Transverse colon (tissue), 4 donors: ENCODE results near the gene THSD4. TPM values are rescaled to one million over a fixed set of nuclear protein-coding genes. Genes with fewer than 3 reads are reported as not detected.

Experiments
- DNase-seq: peaks from one replicate; pipeline ENCODE4 v3.0.0-alpha.2; 2019
- H3K27ac ChIP-seq, 4 donors: fragments of 200-600 bp; sonication (generic); 2 replicates each; pipeline ENCODE4 v1.5.1; 2016 to 2018; ENCODE audit warnings: inconsistent platforms in 4 of 4
- H3K27me3 ChIP-seq: fragments of 200-600 bp; sonication (generic); 2 replicates; pipeline ENCODE4 v1.5.1; 2017; ENCODE audit warnings: inconsistent platforms
- H3K36me3 ChIP-seq, 4 donors: fragments of 200-600 bp; sonication (generic); 2 replicates each; pipeline ENCODE4 v1.5.1; 2017 to 2019; ENCODE audit warnings: inconsistent platforms in 4 of 4
- H3K4me1 ChIP-seq, 4 donors: fragments of 200-600 bp; sonication (generic); 2 replicates each; pipeline ENCODE4 v1.5.1; 2017 to 2020; ENCODE audit warnings: inconsistent platforms in 4 of 4
- H3K4me3 ChIP-seq, 4 donors: fragments of 200-600 bp; sonication (generic); 1 replicate in 1 of 4; 2 replicates in 3 of 4; pipeline versions ENCODE4 v1.5.1 to v1.6.1; 2017 to 2019; ENCODE audit warnings: inconsistent platforms in 4 of 4
- H3K9me3 ChIP-seq, 2 donors: fragments of 200-600 bp; sonication (generic); 2 replicates each; pipeline ENCODE4 v1.5.1; 2017 to 2019; ENCODE audit warnings: inconsistent platforms in 2 of 2
- EP300 ChIP-seq: sonication (generic); formaldehyde crosslinking; IDR thresholded peaks from one replicate; pipeline ENCODE4 v1.6.1; 2017; ENCODE audit warnings: antibody characterized with exemption, low read depth
- POLR2A ChIP-seq: fragments of 450-650 bp; IDR thresholded peaks from one replicate; pipeline ENCODE4 v1.6.1; 2016; ENCODE audit warnings: antibody characterized with exemption, mild to moderate bottlenecking, moderate library complexity
- POLR2AphosphoS5 ChIP-seq, 3 donors: sonication (generic); formaldehyde crosslinking; IDR thresholded peaks; one replicate each; pipeline ENCODE4 v1.6.1; 2016; ENCODE audit warnings: antibody characterized with exemption in 3 of 3
- WGBS, 2 donors: methylation state at CpG; one replicate each; pipeline ENCODE4 v1.1.5; 2018; ENCODE audit warnings: low coverage in 1 of 2; 5-methylcytosine and 5-hydroxymethylcytosine counted together
- in situ Hi-C, 4 donors: fragments of 200-750 bp; cut with MboI; loops; one replicate each; pipeline versions ENCODE4 v1.15.0 to v1.15.1; 2017; ENCODE audit warnings: low sequenced_read_pairs in 3 of 4, low pct_ligation_motif_present in 1 of 4, low pct_unique_long_range_greater_than_20kb in 1 of 4
- intact Hi-C: fragments of 100-400 bp; cut with DNase I; formaldehyde crosslinking; loops from one replicate; pipeline ENCODE4 v1.15.1; 2023; ENCODE audit warnings: low total_unique reads
- total RNA-seq, 4 donors: library from RNA; depleted of rRNA; stranded (reverse); fragments of >200 nt; gene quantifications; one replicate each; pipeline ENCODE4 v1.1.0, GENCODE V29; 2016
- TF ChIP-seq, protein P1 (sequence below), 5 experiments: fragments of 200-600 bp in 3 of 5; fragments of 450-650 bp in 2 of 5; sonication (generic) in 3 of 5; IDR thresholded peaks; 1 replicate in 2 of 5; 2 replicates in 3 of 5; pipeline ENCODE4 v1.5.1; 2016 to 2017; ENCODE audit warnings: antibody characterized with exemption in 5 of 5, inconsistent platforms in 3 of 5, mild to moderate bottlenecking in 2 of 5, moderate library complexity in 1 of 5

Gene THSD4
- total RNA-seq, 4 donors from 2014 or later = 13.3 to 57.2 (median 47.4) TPM

DNA sequence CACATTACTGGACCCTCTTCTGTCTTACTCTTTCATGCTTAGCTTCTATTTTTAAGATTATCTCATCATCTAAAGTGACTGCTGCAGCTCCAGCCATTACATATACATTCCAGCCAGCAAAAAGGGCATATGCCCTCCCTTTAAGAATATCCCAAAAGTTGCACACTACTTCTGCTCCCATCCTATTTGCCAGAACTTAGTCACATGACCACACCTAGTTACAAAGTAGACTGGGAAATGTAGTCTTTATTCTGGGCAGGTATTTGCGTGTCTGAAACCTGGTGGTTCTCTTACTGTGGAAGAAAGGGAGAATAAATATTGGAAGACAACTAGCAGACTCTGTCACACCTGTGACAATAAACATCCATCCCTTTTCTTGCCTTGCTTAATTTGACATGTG is 353.4 kb downstream of the THSD4 start:
- peaks cover 0 to 5% (median 0%) of the 10 kb centered on the region in 4 donors for H3K4me1 ChIP-seq
- no peak overlapping the region for H3K27ac ChIP-seq
- intact Hi-C loops = no loop called here
- 91% methylated on average over 1 of the region's 1 CpG; no CpG with 5 or more reads in 1 of the 2 donors for WGBS, 2 donors
- no peaks in the 10 kb centered on the region for H3K36me3 ChIP-seq
- TF ChIP-seq EP300 (no peak), POLR2AphosphoS5 (IDR thresholded peaks at IDR 0.05) (no peak), POLR2A (no peak)
- TF ChIP-seq, protein P1, sequence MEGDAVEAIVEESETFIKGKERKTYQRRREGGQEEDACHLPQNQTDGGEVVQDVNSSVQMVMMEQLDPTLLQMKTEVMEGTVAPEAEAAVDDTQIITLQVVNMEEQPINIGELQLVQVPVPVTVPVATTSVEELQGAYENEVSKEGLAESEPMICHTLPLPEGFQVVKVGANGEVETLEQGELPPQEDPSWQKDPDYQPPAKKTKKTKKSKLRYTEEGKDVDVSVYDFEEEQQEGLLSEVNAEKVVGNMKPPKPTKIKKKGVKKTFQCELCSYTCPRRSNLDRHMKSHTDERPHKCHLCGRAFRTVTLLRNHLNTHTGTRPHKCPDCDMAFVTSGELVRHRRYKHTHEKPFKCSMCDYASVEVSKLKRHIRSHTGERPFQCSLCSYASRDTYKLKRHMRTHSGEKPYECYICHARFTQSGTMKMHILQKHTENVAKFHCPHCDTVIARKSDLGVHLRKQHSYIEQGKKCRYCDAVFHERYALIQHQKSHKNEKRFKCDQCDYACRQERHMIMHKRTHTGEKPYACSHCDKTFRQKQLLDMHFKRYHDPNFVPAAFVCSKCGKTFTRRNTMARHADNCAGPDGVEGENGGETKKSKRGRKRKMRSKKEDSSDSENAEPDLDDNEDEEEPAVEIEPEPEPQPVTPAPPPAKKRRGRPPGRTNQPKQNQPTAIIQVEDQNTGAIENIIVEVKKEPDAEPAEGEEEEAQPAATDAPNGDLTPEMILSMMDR (IDR thresholded peaks at IDR 0.05) = no peak
- no peaks in the 10 kb centered on the region for H3K9me3 ChIP-seq
- no peak overlapping the region for H3K4me3 ChIP-seq
- no peaks in the 10 kb centered on the region for H3K27me3 ChIP-seq
- DNase-seq = no peak
- in situ Hi-C loops = loop anchor here in 1 of 4 donors (25.0 kb wide), 2 partner anchors 269 to 694 kb away; no protein-coding TSS in a partner anchor

DNA sequence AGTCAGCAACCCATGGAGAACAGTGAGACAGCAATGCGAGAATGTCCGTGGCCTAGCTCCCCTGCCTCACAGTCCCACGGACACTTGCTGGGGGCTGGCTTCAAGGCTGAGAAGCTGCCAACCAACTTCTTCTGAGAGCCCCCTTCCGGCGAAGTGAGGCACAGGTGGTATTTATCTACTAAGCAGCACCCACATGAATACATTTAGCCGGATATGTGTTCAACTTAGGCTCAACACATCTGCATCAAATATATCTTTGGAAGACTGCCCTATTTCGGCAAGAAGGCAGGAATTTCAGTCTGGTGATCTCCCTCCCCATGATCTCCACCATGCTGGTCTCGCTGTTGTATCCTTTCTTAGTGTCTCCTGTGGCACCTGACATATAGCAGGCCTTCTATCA is 354.1 kb downstream of the THSD4 start:
- no peaks in the 10 kb centered on the region for H3K9me3 ChIP-seq
- 88 to 92% methylated on average over 5 to 8 of the region's 8 CpGs for WGBS, 2 donors
- no peak for DNase-seq
- H3K27me3 ChIP-seq = no peaks in the 10 kb centered on the region
- intact Hi-C loops = no loop called here
- no peak overlapping the region for H3K4me3 ChIP-seq
- H3K27ac ChIP-seq = no peak overlapping the region
- in situ Hi-C loops = loop anchor here in 1 of 4 donors (25.0 kb wide), 2 partner anchors 268 to 693 kb away; no protein-coding TSS in a partner anchor
- TF ChIP-seq, protein P1 (IDR thresholded peaks at IDR 0.05) = no peak
- no peak for TF ChIP-seq POLR2A
- no peak for TF ChIP-seq POLR2AphosphoS5 (IDR thresholded peaks at IDR 0.05)
- TF ChIP-seq EP300 = no peak
- H3K36me3 ChIP-seq = no peaks in the 10 kb centered on the region
- H3K4me1 ChIP-seq = peaks cover 0 to 5% (median 0%) of the 10 kb centered on the region in 4 donors

DNA sequence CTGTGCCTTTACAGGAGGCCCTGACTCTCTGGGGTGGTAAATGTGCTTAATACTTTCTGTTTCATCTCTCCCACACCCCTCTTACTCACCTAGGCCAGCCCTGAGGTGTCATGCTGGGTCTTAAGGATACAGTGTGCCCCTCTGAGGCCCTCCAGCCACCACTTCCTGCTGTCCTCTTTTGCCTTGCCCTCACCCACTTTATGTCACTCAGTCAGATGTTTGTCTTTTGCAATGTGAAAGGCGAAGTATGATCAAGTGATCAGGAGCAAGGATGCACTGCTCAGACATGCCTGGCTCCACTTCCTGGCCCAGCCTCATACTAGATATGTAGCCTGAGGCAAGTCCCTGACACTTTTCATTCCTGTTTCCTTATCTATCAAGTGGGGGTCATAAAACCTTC is 356.1 kb downstream of the THSD4 start:
- DNase-seq = no peak
- H3K27me3 ChIP-seq = no peaks in the 10 kb centered on the region
- WGBS, 2 donors = 91% methylated on average over 1 of the region's 1 CpG; no CpG with 5 or more reads in 1 of the 2 donors
- in situ Hi-C loops = loop anchor here in 1 of 4 donors (25.0 kb wide), 2 partner anchors 266 to 691 kb away; no protein-coding TSS in a partner anchor
- no peaks in the 10 kb centered on the region for H3K36me3 ChIP-seq
- intact Hi-C loops = no loop called here
- no peak for TF ChIP-seq EP300
- TF ChIP-seq, protein P1 (IDR thresholded peaks at IDR 0.05) = no peak
- TF ChIP-seq POLR2A = no peak
- no peak for TF ChIP-seq POLR2AphosphoS5 (IDR thresholded peaks at IDR 0.05)
- H3K4me3 ChIP-seq = no peak overlapping the region
- no peak overlapping the region for H3K27ac ChIP-seq
- no peaks in the 10 kb centered on the region for H3K4me1 ChIP-seq
- H3K9me3 ChIP-seq = no peaks in the 10 kb centered on the region

DNA sequence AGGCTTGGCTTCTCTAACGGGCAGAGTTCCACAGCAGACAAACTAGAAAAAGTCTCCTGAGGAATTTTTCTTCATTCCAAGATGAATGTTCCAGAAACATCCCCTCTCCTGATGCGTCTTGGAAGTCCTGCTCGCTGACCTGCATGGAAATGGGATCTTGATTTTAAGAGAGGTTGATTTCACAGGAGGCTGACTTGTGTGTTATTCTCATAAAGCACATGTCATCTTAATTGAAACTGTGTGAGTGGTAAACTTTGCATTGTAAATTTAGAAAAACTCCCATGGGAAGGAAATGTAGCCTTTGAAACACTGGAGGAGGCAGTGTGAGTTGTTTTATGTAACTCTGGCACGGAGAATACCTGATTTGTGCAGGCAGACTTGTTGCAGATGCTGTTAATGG is 357.3 kb downstream of the THSD4 start:
- Histone ChIP-seq H3K4me3 (no peak overlapping the region), H3K27me3 (no peaks in the 10 kb centered on the region), H3K4me1 (no peaks in the 10 kb centered on the region), H3K9me3 (no peaks in the 10 kb centered on the region), H3K27ac (no peak overlapping the region), H3K36me3 (no peaks in the 10 kb centered on the region)
- 62 to 85% methylated on average over 4 of the region's 4 CpGs for WGBS, 2 donors
- TF ChIP-seq POLR2A (no peak), POLR2AphosphoS5 (IDR thresholded peaks at IDR 0.05) (no peak), EP300 (no peak)
- TF ChIP-seq, protein P1 (IDR thresholded peaks at IDR 0.05) = no peak
- intact Hi-C loops = no loop called here
- no peak for DNase-seq
- in situ Hi-C loops = loop anchor here in 1 of 4 donors (25.0 kb wide), 2 partner anchors 265 to 690 kb away; no protein-coding TSS in a partner anchor
